ENCODE data around the gene NCAM1.

The NCAM1 gene

DNA sequence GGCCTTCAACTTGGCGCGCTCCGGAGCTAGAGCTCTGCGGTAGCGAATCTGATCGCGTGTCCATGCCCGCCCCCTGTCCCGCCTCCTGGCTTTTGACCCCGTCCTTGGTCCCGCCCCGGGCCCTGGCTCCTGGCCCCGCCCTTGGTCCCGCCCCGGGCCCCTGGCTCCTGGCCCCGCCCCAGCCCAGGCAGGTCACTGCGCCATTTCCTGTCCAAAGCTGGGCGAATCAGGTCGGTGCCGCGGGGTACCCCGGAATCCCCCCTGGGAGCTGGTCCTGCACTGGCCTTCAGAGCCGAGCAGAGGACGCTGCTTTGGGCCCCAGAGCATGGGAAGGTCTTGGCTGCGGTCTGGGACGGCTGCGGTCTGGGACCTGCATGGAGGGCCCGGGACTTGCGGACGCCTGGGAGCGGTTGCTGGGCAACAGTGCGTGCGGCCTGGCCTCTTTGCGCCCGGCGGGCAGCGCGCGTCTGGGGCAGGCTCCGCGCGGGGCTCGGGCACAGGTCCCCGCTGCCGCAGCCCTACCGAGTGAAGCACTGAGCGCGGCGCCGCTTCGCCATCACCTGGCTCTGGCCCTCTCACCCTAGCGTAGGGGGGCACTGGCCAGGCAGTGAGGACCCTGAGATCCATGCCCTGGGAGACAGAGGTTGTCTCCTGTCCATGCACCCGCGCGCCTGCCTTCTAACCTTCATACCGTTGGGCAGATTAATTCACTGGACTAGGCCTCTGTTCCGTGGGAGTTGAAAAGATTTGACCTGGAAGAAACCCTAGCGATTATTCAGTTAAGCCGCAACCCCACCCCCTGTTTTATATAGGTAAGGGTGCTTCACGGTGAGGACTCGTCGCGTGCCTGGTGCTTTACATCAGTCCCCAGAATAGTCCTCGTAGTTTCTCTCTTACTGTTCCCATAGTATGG is 353.4 kb downstream of the NCAM1 start, which contains the start of gene TTC12 (continued):
- TF ChIP-seq, protein P1, sequence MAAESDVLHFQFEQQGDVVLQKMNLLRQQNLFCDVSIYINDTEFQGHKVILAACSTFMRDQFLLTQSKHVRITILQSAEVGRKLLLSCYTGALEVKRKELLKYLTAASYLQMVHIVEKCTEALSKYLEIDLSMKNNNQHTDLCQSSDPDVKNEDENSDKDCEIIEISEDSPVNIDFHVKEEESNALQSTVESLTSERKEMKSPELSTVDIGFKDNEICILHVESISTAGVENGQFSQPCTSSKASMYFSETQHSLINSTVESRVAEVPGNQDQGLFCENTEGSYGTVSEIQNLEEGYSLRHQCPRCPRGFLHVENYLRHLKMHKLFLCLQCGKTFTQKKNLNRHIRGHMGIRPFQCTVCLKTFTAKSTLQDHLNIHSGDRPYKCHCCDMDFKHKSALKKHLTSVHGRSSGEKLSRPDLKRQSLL (tag by site-specific recombination; IDR thresholded peaks at IDR 0.05) = peak; percentile 74
- TF ChIP-seq ZNF335 (tag by site-specific recombination; conservative IDR thresholded peaks at IDR 0.05) = peak; percentile 96
- no peak for TF ChIP-seq ZNF112 (tag by site-specific recombination; IDR thresholded peaks at IDR 0.05)
- TF ChIP-seq, protein P2, sequence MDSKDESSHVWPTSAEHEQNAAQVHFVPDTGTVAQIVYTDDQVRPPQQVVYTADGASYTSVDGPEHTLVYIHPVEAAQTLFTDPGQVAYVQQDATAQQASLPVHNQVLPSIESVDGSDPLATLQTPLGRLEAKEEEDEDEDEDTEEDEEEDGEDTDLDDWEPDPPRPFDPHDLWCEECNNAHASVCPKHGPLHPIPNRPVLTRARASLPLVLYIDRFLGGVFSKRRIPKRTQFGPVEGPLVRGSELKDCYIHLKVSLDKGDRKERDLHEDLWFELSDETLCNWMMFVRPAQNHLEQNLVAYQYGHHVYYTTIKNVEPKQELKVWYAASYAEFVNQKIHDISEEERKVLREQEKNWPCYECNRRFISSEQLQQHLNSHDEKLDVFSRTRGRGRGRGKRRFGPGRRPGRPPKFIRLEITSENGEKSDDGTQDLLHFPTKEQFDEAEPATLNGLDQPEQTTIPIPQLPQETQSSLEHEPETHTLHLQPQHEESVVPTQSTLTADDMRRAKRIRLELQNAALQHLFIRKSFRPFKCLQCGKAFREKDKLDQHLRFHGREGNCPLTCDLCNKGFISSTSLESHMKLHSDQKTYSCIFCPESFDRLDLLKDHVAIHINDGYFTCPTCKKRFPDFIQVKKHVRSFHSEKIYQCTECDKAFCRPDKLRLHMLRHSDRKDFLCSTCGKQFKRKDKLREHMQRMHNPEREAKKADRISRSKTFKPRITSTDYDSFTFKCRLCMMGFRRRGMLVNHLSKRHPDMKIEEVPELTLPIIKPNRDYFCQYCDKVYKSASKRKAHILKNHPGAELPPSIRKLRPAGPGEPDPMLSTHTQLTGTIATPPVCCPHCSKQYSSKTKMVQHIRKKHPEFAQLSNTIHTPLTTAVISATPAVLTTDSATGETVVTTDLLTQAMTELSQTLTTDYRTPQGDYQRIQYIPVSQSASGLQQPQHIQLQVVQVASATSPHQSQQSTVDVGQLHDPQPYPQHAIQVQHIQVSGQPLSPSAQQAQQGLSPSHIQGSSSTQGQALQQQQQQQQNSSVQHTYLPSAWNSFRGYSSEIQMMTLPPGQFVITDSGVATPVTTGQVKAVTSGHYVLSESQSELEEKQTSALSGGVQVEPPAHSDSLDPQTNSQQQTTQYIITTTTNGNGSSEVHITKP (tag by site-specific recombination; IDR thresholded peaks at IDR 0.05) = peak; percentile 9; the same call in 1 of the 2 replicates
- TF ChIP-seq, protein P3, sequence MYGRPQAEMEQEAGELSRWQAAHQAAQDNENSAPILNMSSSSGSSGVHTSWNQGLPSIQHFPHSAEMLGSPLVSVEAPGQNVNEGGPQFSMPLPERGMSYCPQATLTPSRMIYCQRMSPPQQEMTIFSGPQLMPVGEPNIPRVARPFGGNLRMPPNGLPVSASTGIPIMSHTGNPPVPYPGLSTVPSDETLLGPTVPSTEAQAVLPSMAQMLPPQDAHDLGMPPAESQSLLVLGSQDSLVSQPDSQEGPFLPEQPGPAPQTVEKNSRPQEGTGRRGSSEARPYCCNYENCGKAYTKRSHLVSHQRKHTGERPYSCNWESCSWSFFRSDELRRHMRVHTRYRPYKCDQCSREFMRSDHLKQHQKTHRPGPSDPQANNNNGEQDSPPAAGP (tag by site-specific recombination; IDR thresholded peaks at IDR 0.05) = no peak
- TF ChIP-seq GLIS2 (tag by site-specific recombination; IDR thresholded peaks at IDR 0.05) = peak; percentile 91
- TF ChIP-seq SP2 (tag by site-specific recombination; IDR thresholded peaks at IDR 0.05) = peak; percentile 93
- TF ChIP-seq YY1 (tag by site-specific recombination; IDR thresholded peaks at IDR 0.05) = 0 out of 2 replicates have a peak, but pooled peaks have one; percentile 26
- TF ChIP-seq ZNF211 (tag by site-specific recombination; IDR thresholded peaks at IDR 0.05; ENCODE audit: low read depth) = no peak
- TF ChIP-seq ZNF530 (tag by site-specific recombination; IDR thresholded peaks at IDR 0.05; ENCODE audit: low read depth) = no peak
- no peak for TF ChIP-seq ZNF223 (tag by site-specific recombination; IDR thresholded peaks at IDR 0.05)
- TF ChIP-seq, protein P4, sequence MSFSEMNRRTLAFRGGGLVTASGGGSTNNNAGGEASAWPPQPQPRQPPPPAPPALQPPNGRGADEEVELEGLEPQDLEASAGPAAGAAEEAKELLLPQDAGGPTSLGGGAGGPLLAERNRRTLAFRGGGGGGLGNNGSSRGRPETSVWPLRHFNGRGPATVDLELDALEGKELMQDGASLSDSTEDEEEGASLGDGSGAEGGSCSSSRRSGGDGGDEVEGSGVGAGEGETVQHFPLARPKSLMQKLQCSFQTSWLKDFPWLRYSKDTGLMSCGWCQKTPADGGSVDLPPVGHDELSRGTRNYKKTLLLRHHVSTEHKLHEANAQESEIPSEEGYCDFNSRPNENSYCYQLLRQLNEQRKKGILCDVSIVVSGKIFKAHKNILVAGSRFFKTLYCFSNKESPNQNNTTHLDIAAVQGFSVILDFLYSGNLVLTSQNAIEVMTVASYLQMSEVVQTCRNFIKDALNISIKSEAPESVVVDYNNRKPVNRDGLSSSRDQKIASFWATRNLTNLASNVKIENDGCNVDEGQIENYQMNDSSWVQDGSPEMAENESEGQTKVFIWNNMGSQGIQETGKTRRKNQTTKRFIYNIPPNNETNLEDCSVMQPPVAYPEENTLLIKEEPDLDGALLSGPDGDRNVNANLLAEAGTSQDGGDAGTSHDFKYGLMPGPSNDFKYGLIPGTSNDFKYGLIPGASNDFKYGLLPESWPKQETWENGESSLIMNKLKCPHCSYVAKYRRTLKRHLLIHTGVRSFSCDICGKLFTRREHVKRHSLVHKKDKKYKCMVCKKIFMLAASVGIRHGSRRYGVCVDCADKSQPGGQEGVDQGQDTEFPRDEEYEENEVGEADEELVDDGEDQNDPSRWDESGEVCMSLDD (tag by site-specific recombination; IDR thresholded peaks at IDR 0.05) = peak; percentile 59
- TF ChIP-seq MYNN (tag by site-specific recombination; IDR thresholded peaks at IDR 0.05; ENCODE audit: borderline replicate concordance) = peak; percentile 70; the same call in 1 of the 2 replicates
- peak; percentile 75 for TF ChIP-seq ZXDB (tag by site-specific recombination; IDR thresholded peaks at IDR 0.05)
- TF ChIP-seq ZNF221 (tag by site-specific recombination; IDR thresholded peaks at IDR 0.05; ENCODE audit: borderline replicate concordance) = no peak
- TF ChIP-seq ZNF830 (tag by site-specific recombination; IDR thresholded peaks at IDR 0.05; ENCODE audit: low read depth) = no peak
- TF ChIP-seq ZNF785 (tag by site-specific recombination; IDR thresholded peaks at IDR 0.05) = peak; percentile 58; the same call in 1 of the 2 replicates
- TF ChIP-seq ZNF2 (tag by site-specific recombination; IDR thresholded peaks at IDR 0.05) = peak; percentile 64
- TF ChIP-seq KLF9 (tag by site-specific recombination; IDR thresholded peaks at IDR 0.05; ENCODE audit: low read depth) = peak; percentile 83
- peak; percentile 28; the same call in 1 of the 2 replicates for TF ChIP-seq ZBTB48 (tag by site-specific recombination; IDR thresholded peaks at IDR 0.05)
- 0 out of 2 replicates have a peak, but pooled peaks have one; percentile 57 for TF ChIP-seq KLF8 (tag by site-specific recombination; IDR thresholded peaks at IDR 0.05)
- TF ChIP-seq, protein P5, sequence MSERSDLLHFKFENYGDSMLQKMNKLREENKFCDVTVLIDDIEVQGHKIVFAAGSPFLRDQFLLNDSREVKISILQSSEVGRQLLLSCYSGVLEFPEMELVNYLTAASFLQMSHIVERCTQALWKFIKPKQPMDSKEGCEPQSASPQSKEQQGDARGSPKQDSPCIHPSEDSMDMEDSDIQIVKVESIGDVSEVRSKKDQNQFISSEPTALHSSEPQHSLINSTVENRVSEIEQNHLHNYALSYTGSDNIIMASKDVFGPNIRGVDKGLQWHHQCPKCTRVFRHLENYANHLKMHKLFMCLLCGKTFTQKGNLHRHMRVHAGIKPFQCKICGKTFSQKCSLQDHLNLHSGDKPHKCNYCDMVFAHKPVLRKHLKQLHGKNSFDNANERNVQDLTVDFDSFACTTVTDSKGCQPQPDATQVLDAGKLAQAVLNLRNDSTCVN (tag by site-specific recombination; optimal IDR thresholded peaks at IDR 0.05) = peak; percentile 93
- TF ChIP-seq ZBTB21 (tag by site-specific recombination; IDR thresholded peaks at IDR 0.05) = no peak
- no peak for TF ChIP-seq ZNF677 (tag by site-specific recombination; IDR thresholded peaks at IDR 0.05)
- TF ChIP-seq, protein P6, sequence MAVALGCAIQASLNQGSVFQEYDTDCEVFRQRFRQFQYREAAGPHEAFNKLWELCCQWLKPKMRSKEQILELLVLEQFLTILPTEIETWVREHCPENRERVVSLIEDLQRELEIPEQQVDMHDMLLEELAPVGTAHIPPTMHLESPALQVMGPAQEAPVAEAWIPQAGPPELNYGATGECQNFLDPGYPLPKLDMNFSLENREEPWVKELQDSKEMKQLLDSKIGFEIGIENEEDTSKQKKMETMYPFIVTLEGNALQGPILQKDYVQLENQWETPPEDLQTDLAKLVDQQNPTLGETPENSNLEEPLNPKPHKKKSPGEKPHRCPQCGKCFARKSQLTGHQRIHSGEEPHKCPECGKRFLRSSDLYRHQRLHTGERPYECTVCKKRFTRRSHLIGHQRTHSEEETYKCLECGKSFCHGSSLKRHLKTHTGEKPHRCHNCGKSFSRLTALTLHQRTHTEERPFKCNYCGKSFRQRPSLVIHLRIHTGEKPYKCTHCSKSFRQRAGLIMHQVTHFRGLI (tag by site-specific recombination; IDR thresholded peaks at IDR 0.05) = peak; percentile 67; the same call in 1 of the 2 replicates
- TF ChIP-seq OVOL3 (tag by site-specific recombination; IDR thresholded peaks at IDR 0.05) = no peak
- TF ChIP-seq, protein P7, sequence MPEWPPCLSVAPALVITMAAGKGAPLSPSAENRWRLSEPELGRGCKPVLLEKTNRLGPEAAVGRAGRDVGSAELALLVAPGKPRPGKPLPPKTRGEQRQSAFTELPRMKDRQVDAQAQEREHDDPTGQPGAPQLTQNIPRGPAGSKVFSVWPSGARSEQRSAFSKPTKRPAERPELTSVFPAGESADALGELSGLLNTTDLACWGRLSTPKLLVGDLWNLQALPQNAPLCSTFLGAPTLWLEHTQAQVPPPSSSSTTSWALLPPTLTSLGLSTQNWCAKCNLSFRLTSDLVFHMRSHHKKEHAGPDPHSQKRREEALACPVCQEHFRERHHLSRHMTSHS (tag by site-specific recombination; IDR thresholded peaks at IDR 0.05) = no peak

All from HEK293 (cell line).